ENCODE results near the gene CAMKMT. TPM values are rescaled to one million over a fixed set of nuclear protein-coding genes. Genes with fewer than 3 reads are reported as not detected.

The CAMKMT gene
- total and polyA plus RNA-seq, 10 donors, result 4.1 to 26.1 (median 11.0) TPM

- no peak for TF ChIP-seq CTCF (IDR thresholded peaks at IDR 0.05 in 8 of 11, conservative IDR thresholded peaks at IDR 0.05 in 3 of 11)
- TF ChIP-seq POLR2AphosphoS5 (IDR thresholded peaks at IDR 0.05), result no peak
- TF ChIP-seq POLR2A (IDR thresholded peaks at IDR 0.05), result no peak
- no peak for DNase-seq
- no peak overlapping the region for H3K27ac ChIP-seq
Observed at GRCh38 chr2:44548221-44549098, 186.7 kb downstream of the CAMKMT start.

DNA sequence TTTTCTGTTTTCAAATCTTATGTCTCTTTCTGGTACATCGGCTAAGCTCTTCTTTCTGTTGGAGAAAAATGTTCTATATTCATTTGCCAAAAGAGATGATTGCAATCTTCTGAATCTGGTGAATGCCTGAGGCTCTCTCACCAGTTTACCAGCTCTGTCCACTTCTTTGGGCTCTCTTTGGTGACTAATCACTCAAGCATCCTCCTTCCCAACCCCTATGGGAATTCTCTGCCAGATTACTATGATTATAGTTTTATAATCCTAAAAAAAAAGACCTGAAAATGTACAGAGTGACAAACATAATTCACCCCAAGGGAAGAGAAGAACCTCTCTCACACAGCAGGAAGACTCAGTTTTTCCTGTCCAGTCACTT lies 187.3 kb downstream of the CAMKMT start:
- TF ChIP-seq CTCF (IDR thresholded peaks at IDR 0.05 in 8 of 11, conservative IDR thresholded peaks at IDR 0.05 in 3 of 11) (no peak), POLR2A (IDR thresholded peaks at IDR 0.05) (no peak), POLR2AphosphoS5 (IDR thresholded peaks at IDR 0.05) (no peak)
- Histone ChIP-seq H3K9me3 (no peaks in the 10 kb centered on the region), H3K4me1 (no peaks in the 10 kb centered on the region), H3K27ac (no peak overlapping the region), H3K4me3 (no peak overlapping the region), H3K36me3 (peaks cover 0 to 9% (median 0%) of the 10 kb centered on the region in 6 donors), H3K27me3 (replicated peaks in 1 of 7) (no peaks in the 10 kb centered on the region)
- DNase-seq, result no peak
- intact Hi-C loops (cut with DNase I; ENCODE audit: low total_unique reads), result no loop called here
- WGBS, 5 donors, result 89 to 93% (median 90%) methylated on average over 1 of the region's 1 CpG

More at GRCh38 chr2:44548221-44549098, 186.7 kb downstream of the CAMKMT start:
- H3K4me3 ChIP-seq, result no peak overlapping the region
- intact Hi-C loops (cut with DNase I; ENCODE audit: low total_unique reads), result no loop called here
- no peaks in the 10 kb centered on the region for H3K4me1 ChIP-seq
- no peaks in the 10 kb centered on the region for H3K27me3 ChIP-seq (replicated peaks in 1 of 7)
- WGBS, 5 donors, result 90 to 93% (median 91%) methylated on average over 8 of the region's 8 CpGs
- H3K36me3 ChIP-seq, result peaks cover 0 to 9% (median 0%) of the 10 kb centered on the region in 6 donors
- H3K9me3 ChIP-seq, result no peaks in the 10 kb centered on the region

- WGBS, 5 donors, result 92 to 98% (median 95%) methylated on average over 4 of the region's 4 CpGs
- intact Hi-C loops (cut with DNase I; ENCODE audit: low total_unique reads), result no loop called here
- no peak overlapping the region for H3K27ac ChIP-seq
- TF ChIP-seq POLR2A (IDR thresholded peaks at IDR 0.05) (no peak), CTCF (IDR thresholded peaks at IDR 0.05 in 8 of 11, conservative IDR thresholded peaks at IDR 0.05 in 3 of 11) (no peak), POLR2AphosphoS5 (IDR thresholded peaks at IDR 0.05) (no peak)
- H3K9me3 ChIP-seq, result no peaks in the 10 kb centered on the region
- no peak overlapping the region for H3K4me3 ChIP-seq
- peaks cover 0 to 9% (median 0%) of the 10 kb centered on the region in 6 donors for H3K36me3 ChIP-seq
- H3K4me1 ChIP-seq, result no peaks in the 10 kb centered on the region
- no peak for DNase-seq
- no peaks in the 10 kb centered on the region for H3K27me3 ChIP-seq (replicated peaks in 1 of 7)
Observed at GRCh38 chr2:44549856-44550255, 188.1 kb downstream of the CAMKMT start.

GRCh38 chr2:44550561-44550960 lies 188.8 kb downstream of the CAMKMT start:
- no peaks in the 10 kb centered on the region for H3K27me3 ChIP-seq (replicated peaks in 1 of 7)
- TF ChIP-seq POLR2AphosphoS5 (IDR thresholded peaks at IDR 0.05) (no peak), POLR2A (IDR thresholded peaks at IDR 0.05) (no peak), CTCF (IDR thresholded peaks at IDR 0.05 in 8 of 11, conservative IDR thresholded peaks at IDR 0.05 in 3 of 11) (no peak)
- H3K4me3 ChIP-seq, result no peak overlapping the region
- 75 to 91% (median 84%) methylated on average over 2 of the region's 2 CpGs for WGBS, 5 donors
- H3K36me3 ChIP-seq, result peaks cover 0 to 9% (median 0%) of the 10 kb centered on the region in 6 donors
- no peaks in the 10 kb centered on the region for H3K4me1 ChIP-seq
- no peaks in the 10 kb centered on the region for H3K9me3 ChIP-seq
- H3K27ac ChIP-seq, result no peak overlapping the region
- intact Hi-C loops (cut with DNase I; ENCODE audit: low total_unique reads), result no loop called here
- no peak for DNase-seq

Data from spleen (tissue), 11 donors.